Activated B cell treated with CpG ODN at 0.5 μM for 24 hours (primary cell): Measurements from ENCODE around the gene TPCN2. TPM values are rescaled to one million over a fixed set of nuclear protein-coding genes. Genes with fewer than 3 reads are reported as not detected.

Experiments used
- ATAC-seq: fragments of 200-7000 bp; cut with Tn5 transposase; one replicate; pipeline ENCODE4 v1.10.0; 2021; ENCODE audit warnings: low read depth, mild to moderate bottlenecking, moderate library complexity
- CTCF ChIA-PET: fragments of 350-600 bp; sonication (Branson Sonifier 250); formaldehyde crosslinking; loops from one replicate; lab custom pipeline; 2021; ENCODE audit warnings: antibody characterized with exemption; lab: Charles Lee
- POLR2A ChIA-PET: fragments of 350-600 bp; sonication (Branson Sonifier 250); formaldehyde crosslinking; loops from one replicate; lab custom pipeline; 2021; ENCODE audit warnings: antibody characterized with exemption; lab: Charles Lee
- DNase-seq: peaks from one replicate; pipeline ENCODE4 v3.0.0; 2022
- H3K27ac Mint-ChIP-seq: one replicate; pipeline ENCODE4 v1.8.0; 2020; ENCODE audit warnings: mixed read lengths
- H3K27me3 Mint-ChIP-seq: one replicate; pipeline ENCODE4 v1.8.0; 2021; ENCODE audit warnings: mixed read lengths
- H3K36me3 Mint-ChIP-seq: one replicate; pipeline ENCODE4 v1.8.0; 2021; ENCODE audit warnings: low read depth, mixed read lengths
- H3K4me1 Mint-ChIP-seq: one replicate; pipeline ENCODE4 v1.8.0; 2021; ENCODE audit warnings: mixed read lengths
- H3K4me3 Mint-ChIP-seq: one replicate; pipeline ENCODE4 v1.8.0; 2020; ENCODE audit warnings: mild to moderate bottlenecking, mixed read lengths
- H3K9me3 Mint-ChIP-seq: one replicate; pipeline ENCODE4 v1.8.0; 2020; ENCODE audit warnings: mixed read lengths
- intact Hi-C: fragments of 100-400 bp; cut with micrococcal nuclease; formaldehyde crosslinking; loops from one replicate; pipeline ENCODE4 v1.15.1; 2024
- total RNA-seq: library from RNA; stranded (reverse); gene quantifications from 2 replicates; pipeline ENCODE4 v1.2.3, GENCODE V29; 2022
- TF ChIP-seq, protein P1 (sequence below): fragments of 200-600 bp; IDR thresholded peaks from one replicate; pipeline ENCODE4 v1.8.0; 2022; ENCODE audit warnings: antibody characterized with exemption, mild to moderate bottlenecking

Gene TPCN2
- total RNA-seq, 1 donor from 2014 or later, result 35.4 TPM

DNA sequence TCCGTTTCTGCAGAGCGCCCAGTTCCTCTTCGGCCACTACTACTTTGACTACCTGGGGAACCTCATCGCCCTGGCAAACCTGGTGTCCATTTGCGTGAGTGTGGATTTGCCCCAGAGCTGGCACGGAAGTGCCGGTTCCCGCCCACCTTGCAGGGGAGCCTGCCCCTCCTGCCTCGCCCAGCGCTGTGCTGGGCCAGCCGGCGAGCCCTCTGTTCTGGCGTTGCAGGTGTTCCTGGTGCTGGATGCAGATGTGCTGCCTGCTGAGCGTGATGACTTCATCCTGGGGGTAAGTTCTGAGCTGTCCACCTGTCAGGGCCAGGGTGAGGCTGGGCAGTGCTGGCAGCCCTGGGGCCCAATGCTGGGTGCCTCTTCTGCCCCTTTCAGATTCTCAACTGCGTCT is 29.8 kb downstream of the TPCN2 start:
- ChIA-PET POLR2A (no interaction called here), CTCF (no interaction called here)
- Mint-ChIP-seq H3K4me3 (no peak overlapping the region), H3K27ac (no peak overlapping the region), H3K36me3 (peaks cover 56% of the 10 kb centered on the region), H3K27me3 (no peaks in the 10 kb centered on the region), H3K4me1 (peaks cover 12% of the 10 kb centered on the region), H3K9me3 (no peaks in the 10 kb centered on the region)
- TF ChIP-seq, protein P1, sequence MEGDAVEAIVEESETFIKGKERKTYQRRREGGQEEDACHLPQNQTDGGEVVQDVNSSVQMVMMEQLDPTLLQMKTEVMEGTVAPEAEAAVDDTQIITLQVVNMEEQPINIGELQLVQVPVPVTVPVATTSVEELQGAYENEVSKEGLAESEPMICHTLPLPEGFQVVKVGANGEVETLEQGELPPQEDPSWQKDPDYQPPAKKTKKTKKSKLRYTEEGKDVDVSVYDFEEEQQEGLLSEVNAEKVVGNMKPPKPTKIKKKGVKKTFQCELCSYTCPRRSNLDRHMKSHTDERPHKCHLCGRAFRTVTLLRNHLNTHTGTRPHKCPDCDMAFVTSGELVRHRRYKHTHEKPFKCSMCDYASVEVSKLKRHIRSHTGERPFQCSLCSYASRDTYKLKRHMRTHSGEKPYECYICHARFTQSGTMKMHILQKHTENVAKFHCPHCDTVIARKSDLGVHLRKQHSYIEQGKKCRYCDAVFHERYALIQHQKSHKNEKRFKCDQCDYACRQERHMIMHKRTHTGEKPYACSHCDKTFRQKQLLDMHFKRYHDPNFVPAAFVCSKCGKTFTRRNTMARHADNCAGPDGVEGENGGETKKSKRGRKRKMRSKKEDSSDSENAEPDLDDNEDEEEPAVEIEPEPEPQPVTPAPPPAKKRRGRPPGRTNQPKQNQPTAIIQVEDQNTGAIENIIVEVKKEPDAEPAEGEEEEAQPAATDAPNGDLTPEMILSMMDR, result no peak
- ATAC-seq (no peak), DNase-seq (no peak)
- intact Hi-C loops, result no loop called here

DNA sequence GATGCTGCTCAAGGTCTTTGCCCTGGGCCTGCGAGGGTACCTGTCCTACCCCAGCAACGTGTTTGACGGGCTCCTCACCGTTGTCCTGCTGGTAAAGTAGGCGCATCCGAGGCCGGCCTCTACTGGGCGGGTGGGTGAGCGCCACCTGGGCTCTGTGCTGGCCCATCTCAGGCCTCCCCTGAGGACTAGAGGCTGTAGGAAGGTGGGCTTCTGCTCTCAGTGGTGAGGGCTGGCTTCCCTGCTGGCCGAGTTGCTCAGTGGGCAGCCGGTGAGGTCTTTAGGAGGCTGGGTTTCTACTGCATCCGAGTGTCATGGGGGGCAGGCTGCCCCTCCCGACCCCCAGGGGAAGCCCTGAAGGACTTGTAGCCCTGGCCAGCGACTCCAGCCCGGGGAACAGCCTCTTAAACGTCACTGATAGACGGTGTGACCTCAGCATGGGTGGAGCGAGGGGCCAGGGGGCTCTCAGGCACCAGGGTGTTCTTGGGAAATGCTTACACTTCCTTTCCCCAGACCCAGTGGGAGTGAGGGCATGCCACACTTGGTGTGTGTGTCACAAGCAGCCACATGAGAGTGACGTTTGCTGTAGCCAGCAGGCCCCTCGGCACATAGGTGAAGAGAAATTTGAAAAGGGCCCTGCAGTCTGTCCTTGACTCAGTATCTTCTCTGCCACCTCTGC is 30.3 kb downstream of the TPCN2 start:
- ChIA-PET CTCF (no interaction called here), POLR2A (no interaction called here)
- ATAC-seq, result no peak
- no peak for DNase-seq
- Mint-ChIP-seq H3K4me1 (peaks cover 12% of the 10 kb centered on the region), H3K36me3 (peaks cover 57% of the 10 kb centered on the region), H3K4me3 (no peak overlapping the region), H3K27me3 (no peaks in the 10 kb centered on the region), H3K9me3 (no peaks in the 10 kb centered on the region), H3K27ac (no peak overlapping the region)
- intact Hi-C loops, result no loop called here
- TF ChIP-seq, protein P1, result no peak

DNA sequence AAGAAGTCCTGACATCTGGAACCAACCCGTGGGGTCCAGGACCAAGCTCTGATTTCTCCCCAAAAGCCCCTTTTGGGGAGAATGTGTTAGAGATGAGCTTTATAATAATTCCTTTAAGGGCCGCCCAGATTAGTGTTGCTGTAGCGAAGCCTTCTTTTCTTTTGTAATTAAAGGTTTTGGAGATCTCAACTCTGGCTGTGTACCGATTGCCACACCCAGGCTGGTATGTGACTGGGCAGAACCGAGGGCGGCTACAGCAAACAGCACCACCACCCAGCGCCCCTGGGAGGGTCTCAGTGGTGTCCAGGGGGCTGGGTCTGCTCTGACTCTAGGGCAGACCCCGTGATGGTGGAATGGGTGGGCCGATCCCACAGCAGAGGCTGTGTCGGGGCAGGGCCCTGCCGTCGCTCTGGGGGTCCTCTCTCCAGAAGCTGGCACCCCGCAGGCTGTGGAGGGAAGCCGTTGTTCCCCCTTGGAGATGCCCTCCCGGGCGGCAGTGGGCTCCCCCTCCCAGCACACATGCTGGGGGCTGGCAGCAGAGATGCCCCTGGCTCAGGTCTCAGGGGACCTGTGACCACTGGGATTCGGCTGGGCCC is 31.0 kb downstream of the TPCN2 start:
- DNase-seq (no peak), ATAC-seq (no peak)
- CTCF ChIA-PET, result no interaction called here
- Mint-ChIP-seq H3K9me3 (no peaks in the 10 kb centered on the region), H3K4me3 (no peak overlapping the region), H3K36me3 (peaks cover 54% of the 10 kb centered on the region), H3K27ac (no peak overlapping the region), H3K4me1 (peaks cover 12% of the 10 kb centered on the region), H3K27me3 (no peaks in the 10 kb centered on the region)
- POLR2A ChIA-PET, result no interaction called here
- intact Hi-C loops, result loop anchor here (1.0 kb wide), 1 partner anchor 23 kb away; no protein-coding TSS in a partner anchor
- TF ChIP-seq, protein P1, result no peak

DNA sequence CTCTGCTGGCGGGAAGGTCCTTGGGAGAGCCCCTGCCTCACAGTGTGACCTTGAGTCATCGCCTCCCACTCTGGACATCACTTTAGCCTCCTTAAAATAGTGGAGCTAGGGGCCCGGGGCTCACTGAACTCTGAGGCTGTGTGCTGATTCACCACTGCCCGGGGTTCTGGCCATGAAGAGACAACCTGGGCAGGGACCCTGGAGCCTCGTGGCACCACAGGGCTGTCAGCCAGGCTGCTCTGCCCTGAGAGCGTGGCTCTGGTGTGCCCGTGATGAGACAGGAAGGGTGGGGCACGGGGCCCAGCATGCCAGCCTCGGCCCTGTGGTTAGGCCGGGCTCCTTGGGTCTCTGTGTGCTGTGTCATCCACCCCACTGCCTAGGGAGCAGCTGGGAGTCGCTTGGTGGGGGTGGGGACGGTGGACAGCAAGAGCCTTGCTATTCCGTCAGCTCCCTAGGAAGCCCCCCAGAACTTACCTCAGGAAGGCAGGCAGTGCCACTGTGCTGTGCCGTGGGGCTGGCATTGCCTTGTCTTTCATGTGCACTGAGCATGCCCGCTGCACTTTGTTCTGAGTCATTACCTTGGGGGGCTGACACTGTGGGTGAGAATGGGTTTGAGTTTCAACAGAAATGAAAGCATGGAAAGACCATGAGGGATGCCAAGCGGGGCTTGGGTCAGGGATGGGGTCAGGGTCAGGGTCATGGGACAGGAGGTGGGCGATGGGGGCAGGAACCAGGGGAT is 31.7 kb downstream of the TPCN2 start:
- H3K36me3 Mint-ChIP-seq, result peaks cover 49% of the 10 kb centered on the region
- POLR2A ChIA-PET, result no interaction called here
- TF ChIP-seq, protein P1, result no peak
- no peak for DNase-seq
- no peaks in the 10 kb centered on the region for H3K9me3 Mint-ChIP-seq
- no peaks in the 10 kb centered on the region for H3K27me3 Mint-ChIP-seq
- ATAC-seq, result no peak
- no peak overlapping the region for H3K4me3 Mint-ChIP-seq
- CTCF ChIA-PET, result no interaction called here
- intact Hi-C loops, result loop anchor here (1.0 kb wide), 1 partner anchor 24 kb away; no protein-coding TSS in a partner anchor
- no peak overlapping the region for H3K27ac Mint-ChIP-seq
- H3K4me1 Mint-ChIP-seq, result peaks cover 12% of the 10 kb centered on the region

DNA sequence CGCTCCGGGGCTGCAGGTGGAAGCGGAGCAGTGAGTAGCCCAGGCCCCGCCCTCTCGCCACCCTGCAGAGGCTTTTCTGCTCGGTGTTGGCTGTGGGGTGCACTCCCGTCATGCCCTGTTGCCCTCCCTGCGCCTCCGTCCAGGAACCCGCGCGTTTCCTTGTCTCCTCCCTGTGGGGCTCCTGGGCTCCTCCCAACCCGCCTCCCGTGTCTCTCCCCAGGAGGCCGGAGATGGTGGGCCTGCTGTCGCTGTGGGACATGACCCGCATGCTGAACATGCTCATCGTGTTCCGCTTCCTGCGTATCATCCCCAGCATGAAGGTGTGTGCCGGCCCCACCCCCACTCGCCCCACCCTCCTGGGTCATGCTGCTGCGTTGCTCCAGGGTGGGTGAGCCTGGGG is 32.4 kb downstream of the TPCN2 start:
- ATAC-seq (no peak), DNase-seq (no peak)
- peaks cover 12% of the 10 kb centered on the region for H3K4me1 Mint-ChIP-seq
- H3K4me3 Mint-ChIP-seq, result no peak overlapping the region
- CTCF ChIA-PET, result no interaction called here
- peaks cover 43% of the 10 kb centered on the region for H3K36me3 Mint-ChIP-seq
- intact Hi-C loops, result no loop called here
- POLR2A ChIA-PET, result no interaction called here
- no peak overlapping the region for H3K27ac Mint-ChIP-seq
- TF ChIP-seq, protein P1, result no peak
- no peaks in the 10 kb centered on the region for H3K27me3 Mint-ChIP-seq
- no peaks in the 10 kb centered on the region for H3K9me3 Mint-ChIP-seq
